Measurements from ENCODE around the gene ZNF548. TPM values are rescaled to one million over a fixed set of nuclear protein-coding genes. Genes with fewer than 3 reads are reported as not detected.
A peak's percentile ranks its signal among the peaks of the same experiment; 100 is the strongest.

The ZNF548 gene
- total RNA-seq, 1 experiment from 2014 or later = 4.9 TPM

GRCh38 chr19:57362997-57363687, 26.5 kb upstream of the ZNF548 start, which contains the start of the genes TRAPPC2B and ZNF547:
TSS of gene TRAPPC2B (plus strand) at chr19:57363551. CDS start at chr19:57364834, 1,283 bp downstream.
TSS of gene ZNF547 (plus strand) at chr19:57363551. CDS start at chr19:57368556, 5,005 bp downstream.
- intact Hi-C loops (cut with micrococcal nuclease; ENCODE audit: unreplicated experiment) = loop anchor here (1.0 kb wide), 4 partner anchors 48 to 123 kb away; partner anchors contain the start of genes ZNF17, ZNF460, ZNF749 and ZNF805
- peaks cover 3% of the 10 kb centered on the region; the same call in 1 of the 2 replicates for H3K4me1 ChIP-seq
- no peaks in the 10 kb centered on the region for H3K27me3 ChIP-seq (replicated peaks; ENCODE audit: control insufficient read depth, insufficient read depth, low read length)
- Mint-ChIP-seq H3K9me3 (ENCODE audit: unreplicated experiment) (peaks cover 9% of the 10 kb centered on the region), H3K4me1 (ENCODE audit: low read depth, unreplicated experiment) (peaks cover 21% of the 10 kb centered on the region), H3K27ac (ENCODE audit: unreplicated experiment) (peak within 1 kb of the TSS; percentile 95), H3K27me3 (ENCODE audit: insufficient read depth, unreplicated experiment) (no peaks in the 10 kb centered on the region), H3K36me3 (ENCODE audit: insufficient read depth, unreplicated experiment) (peaks cover 17% of the 10 kb centered on the region), H3K4me3 (ENCODE audit: unreplicated experiment) (peak within 1 kb of the TSS; percentile 84)
- no TSS peak for BruUV-seq (replicated peaks)
- H3K4me3 ChIP-seq (ENCODE audit: low read depth, low read length) = peak within 1 kb of the TSS; percentile 77
- peaks cover 16% of the 10 kb centered on the region for H3K9me3 ChIP-seq
- TF ChIP-seq CTCF (IDR thresholded peaks at IDR 0.05; ENCODE audit: insufficient read depth in 1 of 2, low read depth in 1 of 2, low read length in 1 of 2, severe bottlenecking in 1 of 2, unreplicated experiment in 1 of 2) = no peak
- no peaks in the 10 kb centered on the region for H3K36me3 ChIP-seq (ENCODE audit: control insufficient read depth, insufficient read depth, low read length)
- ChIA-PET CTCF (interaction anchor here (0.6 to 1.3 kb wide), 2 partner anchors 26 to 60 kb away, joined by 3 to 4 read pairs; partner anchors contain the start of gene ZNF548), POLR2A (interaction anchor here (1.0 kb wide), 1 partner anchor 26 kb away, joined by 3 read pairs; the partner anchor contains the start of gene ZNF548)
- DNase-seq = peak; percentile 98 to 99

- Mint-ChIP-seq H3K36me3 (ENCODE audit: insufficient read depth, unreplicated experiment) (peaks cover 17% of the 10 kb centered on the region), H3K4me3 (ENCODE audit: unreplicated experiment) (peak overlapping the region; percentile 84), H3K27ac (ENCODE audit: unreplicated experiment) (peak overlapping the region; percentile 95), H3K27me3 (ENCODE audit: insufficient read depth, unreplicated experiment) (no peaks in the 10 kb centered on the region), H3K9me3 (ENCODE audit: unreplicated experiment) (peaks cover 9% of the 10 kb centered on the region), H3K4me1 (ENCODE audit: low read depth, unreplicated experiment) (peaks cover 21% of the 10 kb centered on the region)
- intact Hi-C loops (cut with micrococcal nuclease; ENCODE audit: unreplicated experiment) = loop anchor here (1.0 kb wide), 4 partner anchors 48 to 123 kb away; partner anchors contain the start of genes ZNF17, ZNF460, ZNF749 and ZNF805
- ChIA-PET CTCF (interaction anchor here (0.6 to 1.3 kb wide), 2 partner anchors 26 to 60 kb away, joined by 3 to 4 read pairs; partner anchors contain the start of gene ZNF548), POLR2A (interaction anchor here (1.0 kb wide), 1 partner anchor 26 kb away, joined by 3 read pairs; the partner anchor contains the start of gene ZNF548)
- no peak for TF ChIP-seq CTCF (IDR thresholded peaks at IDR 0.05; ENCODE audit: insufficient read depth in 1 of 2, low read depth in 1 of 2, low read length in 1 of 2, severe bottlenecking in 1 of 2, unreplicated experiment in 1 of 2)
- H3K27me3 ChIP-seq (replicated peaks; ENCODE audit: control insufficient read depth, insufficient read depth, low read length) = no peaks in the 10 kb centered on the region
- DNase-seq = no peak
- H3K9me3 ChIP-seq = peaks cover 16% of the 10 kb centered on the region
- H3K4me1 ChIP-seq = peaks cover 3% of the 10 kb centered on the region; the same call in 1 of the 2 replicates
- TSS peak; percentile 46 for BruUV-seq (replicated peaks)
- no peaks in the 10 kb centered on the region for H3K36me3 ChIP-seq (ENCODE audit: control insufficient read depth, insufficient read depth, low read length)
- H3K4me3 ChIP-seq (ENCODE audit: low read depth, low read length) = peak overlapping the region; percentile 77
These were observed 25.9 kb upstream of the ZNF548 start for GRCh38 chr19:57363688-57364181.

GRCh38 chr19:57366776-57367175, 22.9 kb upstream of the ZNF548 start:
- Histone ChIP-seq H3K4me3 (ENCODE audit: low read depth, low read length) (no peak overlapping the region), H3K27me3 (replicated peaks; ENCODE audit: control insufficient read depth, insufficient read depth, low read length) (no peaks in the 10 kb centered on the region), H3K4me1 (peaks cover 3% of the 10 kb centered on the region; the same call in 1 of the 2 replicates), H3K36me3 (ENCODE audit: control insufficient read depth, insufficient read depth, low read length) (no peaks in the 10 kb centered on the region), H3K9me3 (peaks cover 11% of the 10 kb centered on the region)
- Mint-ChIP-seq H3K36me3 (ENCODE audit: insufficient read depth, unreplicated experiment) (peaks cover 17% of the 10 kb centered on the region), H3K9me3 (ENCODE audit: unreplicated experiment) (peaks cover 9% of the 10 kb centered on the region), H3K27me3 (ENCODE audit: insufficient read depth, unreplicated experiment) (no peaks in the 10 kb centered on the region), H3K4me1 (ENCODE audit: low read depth, unreplicated experiment) (peaks cover 21% of the 10 kb centered on the region), H3K4me3 (ENCODE audit: unreplicated experiment) (no peak overlapping the region), H3K27ac (ENCODE audit: unreplicated experiment) (no peak overlapping the region)
- intact Hi-C loops (cut with micrococcal nuclease; ENCODE audit: unreplicated experiment) = no loop called here
- no TSS peak for BruUV-seq (replicated peaks)
- no peak for TF ChIP-seq CTCF (IDR thresholded peaks at IDR 0.05; ENCODE audit: insufficient read depth in 1 of 2, low read depth in 1 of 2, low read length in 1 of 2, severe bottlenecking in 1 of 2, unreplicated experiment in 1 of 2)
- POLR2A ChIA-PET = no interaction called here
- DNase-seq = no peak
- CTCF ChIA-PET = no interaction called here
